GM19240 (cell line): ENCODE data around the gene SHISA6.
"Not testable (repeated sequence)": the region's sequence is repeated elsewhere in the genome, so short reads cannot be mapped to it uniquely, and the experiment has no call there.

Experiments
- DNase-seq: peaks from one replicate; pipeline ENCODE4 v3.0.0; 2011; ENCODE audit warnings: low spot score; ENCODE audit not compliant: insufficient read length

SHISA6 gene

DNA sequence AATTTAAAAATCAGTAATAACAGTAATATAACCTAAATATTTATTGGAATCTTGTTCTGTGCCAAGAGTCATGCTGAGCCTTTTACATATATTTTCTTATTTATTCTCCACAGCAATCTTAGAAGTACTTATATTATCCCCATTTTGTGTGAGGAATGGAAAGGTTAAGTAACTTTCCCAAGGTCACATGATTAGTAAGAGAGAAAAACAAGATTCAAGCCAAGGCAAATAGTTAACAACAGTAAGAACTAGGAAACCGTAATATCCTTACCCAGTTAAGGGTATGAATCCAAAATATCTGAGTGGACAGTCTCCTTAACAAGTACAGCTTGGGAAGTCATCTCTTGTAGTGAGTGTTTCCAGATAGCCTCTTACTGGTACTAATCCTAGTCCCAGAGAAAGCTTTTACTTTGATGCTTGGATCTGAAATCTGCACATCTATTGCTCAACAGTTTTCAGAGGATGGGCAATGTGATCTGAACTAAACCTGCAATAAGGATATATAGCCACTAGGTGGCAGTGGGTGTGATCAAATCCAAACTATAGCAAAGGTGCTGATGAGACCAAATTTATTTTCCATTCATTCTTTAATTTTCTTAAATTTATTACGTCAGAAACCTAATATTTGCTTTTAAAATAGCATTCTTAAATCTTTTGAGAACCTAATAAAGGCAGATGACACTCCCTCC lies 23.3 kb downstream of the SHISA6 start:
- DNase-seq: no peak

DNA sequence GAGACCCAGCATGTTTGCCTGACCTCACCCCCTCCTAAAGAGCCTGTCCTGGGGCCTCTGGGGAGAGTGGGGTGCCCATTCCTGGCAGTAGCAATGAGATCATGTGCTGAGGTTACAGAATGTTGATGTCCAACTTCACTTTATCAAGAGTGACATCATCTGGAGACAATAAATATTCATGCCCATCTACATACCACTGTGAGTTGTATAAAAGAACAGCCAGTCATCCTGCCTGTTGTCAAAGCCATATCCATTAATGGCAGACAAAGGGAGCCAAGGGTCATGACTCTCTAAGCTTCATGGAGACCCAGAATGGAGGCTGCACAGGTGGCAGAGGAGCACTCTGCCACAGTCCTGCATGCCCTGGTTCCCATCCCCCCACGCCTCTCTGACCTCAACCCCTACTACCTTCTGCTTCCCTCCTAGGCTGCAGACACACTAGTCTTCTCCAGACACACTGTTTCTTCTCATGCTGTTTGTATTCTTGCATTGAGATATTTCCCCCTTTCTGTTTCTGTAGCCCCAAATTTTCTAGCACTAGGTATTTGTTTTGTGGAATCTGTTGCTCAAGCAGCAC lies 27.1 kb downstream of the SHISA6 start:
- no peak for DNase-seq

- DNase-seq: no peak
Measured at GRCh38 chr17:11269210-11269609, 28.2 kb downstream of the SHISA6 start.

DNA sequence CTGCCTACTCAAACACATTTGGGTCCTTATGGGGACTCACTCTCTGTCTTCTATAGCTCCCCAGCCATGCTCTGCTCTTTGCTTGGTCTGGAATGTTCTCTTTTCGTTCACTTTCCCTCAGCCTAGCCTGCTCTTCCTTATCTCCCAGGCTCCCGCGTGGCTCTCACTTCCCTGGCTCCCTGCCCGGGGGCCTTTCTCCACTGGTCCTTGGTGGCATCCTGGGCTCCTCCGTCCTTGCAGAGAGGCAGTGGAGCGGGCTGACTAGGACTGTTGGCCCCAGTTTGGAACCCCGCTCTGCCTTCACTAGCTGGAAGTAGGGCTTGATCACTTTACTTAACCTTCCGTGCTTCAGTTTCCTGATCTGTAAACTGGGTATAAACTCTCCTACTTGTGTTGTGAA lies 31.2 kb downstream of the SHISA6 start:
- no peak for DNase-seq

DNA sequence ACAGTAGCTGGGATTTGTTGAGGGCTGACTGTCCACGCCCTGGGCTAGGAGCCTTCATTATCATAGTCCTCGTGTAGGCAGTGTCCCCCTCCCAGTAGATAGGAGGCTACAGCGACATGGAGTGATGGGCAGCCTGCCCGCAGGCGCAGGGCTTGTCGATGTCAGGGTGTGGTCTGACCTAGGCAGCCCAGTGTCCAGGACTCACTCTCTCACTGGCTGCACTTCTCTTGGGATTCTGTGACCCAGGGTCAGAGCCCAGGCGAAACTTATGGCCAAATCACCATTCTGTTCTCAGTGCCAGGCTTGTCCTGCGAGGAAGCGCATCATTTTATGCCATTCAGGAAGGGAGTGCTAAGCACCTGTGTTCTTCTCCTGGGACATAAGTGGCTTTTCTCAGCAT lies 32.6 kb downstream of the SHISA6 start:
- no peak for DNase-seq

DNA sequence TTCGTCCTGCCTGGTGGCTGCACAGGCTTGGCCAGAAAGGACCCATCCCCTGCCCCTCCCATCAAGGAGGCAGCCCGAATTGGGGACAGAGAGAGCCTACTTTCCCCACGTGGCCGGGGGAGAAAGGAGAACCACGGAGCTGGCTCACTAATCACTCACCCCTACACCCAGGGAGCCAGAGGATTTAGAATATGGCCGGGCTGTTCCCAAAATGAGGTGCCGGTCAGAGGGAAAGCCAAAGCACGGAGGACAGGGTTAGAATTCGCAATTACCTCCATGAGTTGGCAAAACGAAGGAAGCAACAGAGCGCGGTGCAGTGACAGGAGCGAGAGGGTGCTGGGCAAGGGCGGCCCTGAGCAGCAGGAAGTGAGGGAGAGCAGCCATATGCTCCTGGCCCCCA lies 33.1 kb downstream of the SHISA6 start:
- no peak for DNase-seq

GRCh38 chr17:11276486-11276885 lies 35.5 kb downstream of the SHISA6 start:
- no peak for DNase-seq

GRCh38 chr17:11278186-11278991 lies 37.4 kb downstream of the SHISA6 start:
- DNase-seq: no peak

DNA sequence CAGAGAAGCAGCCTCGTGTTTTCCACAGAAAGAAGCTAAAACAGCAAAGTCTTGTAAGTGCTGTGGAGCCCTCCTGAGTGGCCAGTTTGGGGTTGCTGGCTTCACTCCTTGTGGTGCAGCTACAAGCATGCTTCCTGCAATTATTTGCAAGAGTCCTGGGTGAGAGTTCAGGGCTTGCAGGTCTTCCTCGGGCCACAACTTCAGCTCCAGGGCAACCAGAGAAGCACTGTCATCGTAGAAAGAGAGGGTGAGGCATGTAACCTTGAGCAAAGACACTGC lies 37.9 kb downstream of the SHISA6 start:
- no peak for DNase-seq

GRCh38 chr17:11279776-11280344 lies 38.8 kb downstream of the SHISA6 start:
- no peak for DNase-seq

- DNase-seq: no peak
Measured at GRCh38 chr17:11282586-11282985, 41.6 kb downstream of the SHISA6 start.

DNA sequence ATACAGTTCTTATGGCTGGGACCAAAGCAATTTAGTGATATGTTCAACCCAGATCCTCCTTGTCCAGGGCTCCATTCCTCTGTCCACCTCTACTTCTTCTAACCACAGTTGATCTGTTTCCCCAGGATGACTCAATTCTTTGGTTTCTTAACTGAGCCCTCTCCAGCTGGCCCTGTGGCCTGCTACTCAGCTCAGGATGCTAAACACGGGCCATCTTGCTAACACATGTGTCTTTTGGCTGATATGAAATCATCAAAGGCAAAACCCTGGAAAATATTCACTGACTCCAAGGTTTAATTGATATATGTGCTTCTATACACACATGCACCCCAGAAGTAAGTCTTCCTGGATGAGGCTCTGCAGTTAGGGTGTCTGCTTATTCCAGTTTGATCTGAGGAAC lies 43.8 kb downstream of the SHISA6 start:
- no peak for DNase-seq

- no peak for DNase-seq
Measured at GRCh38 chr17:11285946-11286345, 44.9 kb downstream of the SHISA6 start.

GRCh38 chr17:11287791-11288190 lies 46.8 kb downstream of the SHISA6 start:
- DNase-seq: no peak

DNA sequence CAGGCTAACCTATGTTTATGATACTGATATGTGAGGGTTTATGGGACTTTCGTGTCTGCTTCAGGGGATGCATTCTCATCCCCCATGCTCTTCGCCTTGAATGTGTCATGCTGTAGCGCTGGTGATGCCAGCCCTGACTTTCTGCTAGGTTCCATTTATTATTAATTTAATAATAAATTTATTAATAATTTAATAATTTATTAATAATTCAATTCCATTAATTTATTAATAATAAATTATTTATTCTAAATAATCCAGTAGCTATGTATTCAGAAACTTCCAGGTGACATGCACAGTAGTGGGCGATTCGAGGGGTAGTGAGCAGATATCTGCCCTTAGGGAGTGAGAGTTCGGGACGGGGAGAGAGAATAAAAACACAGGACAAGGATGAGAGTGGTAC lies 49.8 kb downstream of the SHISA6 start:
- no peak for DNase-seq

DNA sequence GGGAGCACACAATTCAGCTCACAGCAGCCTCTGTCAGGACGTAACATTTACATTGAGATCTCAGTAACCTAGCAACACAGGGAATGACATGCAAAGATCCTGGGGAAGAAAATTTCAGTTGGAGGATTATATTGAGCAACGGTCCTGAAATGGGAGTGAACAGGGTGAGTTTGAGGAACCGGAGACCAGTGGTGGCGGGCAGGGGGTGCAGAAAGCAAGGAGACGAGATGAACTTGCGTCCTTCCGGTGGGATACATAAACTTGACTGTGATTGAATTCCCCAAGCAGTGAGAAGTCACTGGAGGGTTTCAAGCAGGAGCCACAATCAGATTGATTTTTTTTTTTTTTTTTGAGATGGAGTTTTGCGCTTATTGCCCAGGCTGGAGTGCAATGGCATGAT lies 51.5 kb downstream of the SHISA6 start:
- DNase-seq: no peak

- DNase-seq: no peak
Measured at GRCh38 chr17:11293480-11293879, 52.5 kb downstream of the SHISA6 start.

DNA sequence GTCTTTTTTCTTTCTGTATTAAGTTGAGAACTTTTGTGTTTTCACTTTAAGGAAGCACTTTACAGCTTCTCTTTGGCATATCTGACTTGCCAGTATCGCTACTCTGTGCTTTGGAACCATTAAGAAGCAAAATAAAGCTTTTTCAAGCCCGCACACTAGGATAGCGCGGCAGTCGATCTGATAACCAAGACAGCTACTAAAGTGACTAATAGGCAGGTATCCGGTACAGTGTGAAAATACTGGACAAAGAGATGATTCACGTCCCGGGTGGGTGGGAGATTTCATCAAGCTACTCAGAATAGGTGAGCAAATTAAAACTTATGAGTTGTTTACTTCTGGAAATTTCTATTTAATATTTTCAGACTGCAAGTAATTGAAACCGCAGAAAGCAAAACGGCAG lies 53.8 kb downstream of the SHISA6 start:
- DNase-seq: no peak

- DNase-seq: no peak
Measured at GRCh38 chr17:11296994-11297393, 56.0 kb downstream of the SHISA6 start.

- DNase-seq: no peak
Measured at GRCh38 chr17:11298401-11298800, 57.4 kb downstream of the SHISA6 start.

GRCh38 chr17:11300201-11300600 lies 59.2 kb downstream of the SHISA6 start:
- no peak for DNase-seq

DNA sequence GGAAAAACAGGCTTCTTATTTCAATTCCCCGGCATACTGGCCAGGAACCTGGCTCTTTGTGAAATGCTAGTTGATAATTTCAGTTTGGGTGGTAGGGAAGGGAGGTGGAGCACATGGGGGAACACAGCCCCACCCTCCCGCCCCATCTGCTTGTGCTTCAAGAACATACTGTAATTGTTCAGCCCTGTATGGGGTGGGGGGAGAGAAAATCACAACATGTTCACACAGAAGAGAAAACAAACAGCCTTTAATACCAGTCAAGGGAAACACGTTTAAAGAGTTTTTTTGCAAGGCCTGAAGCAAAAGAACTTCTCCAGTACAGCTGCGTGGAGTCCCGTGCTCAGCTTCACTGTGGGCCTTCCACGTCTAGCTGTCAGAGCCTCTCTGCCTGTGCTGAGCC lies 59.7 kb downstream of the SHISA6 start:
- no peak for DNase-seq

- not testable (repeated sequence) for DNase-seq
Measured at GRCh38 chr17:11301874-11302273, 60.9 kb downstream of the SHISA6 start.
